Stimulated activated CD8-positive, alpha-beta memory T cell treated with anti-CD3 and anti-CD28 coated beads, Interleukin-4, amount 100 ng/mL, for 24 hours (primary cell): Measurements from ENCODE around the gene ABLIM2.

Experiments
- DNase-seq: peaks from one replicate; pipeline ENCODE4 v3.0.0-alpha.2; 2020; ENCODE audit warnings: low read depth

Gene ABLIM2

DNA sequence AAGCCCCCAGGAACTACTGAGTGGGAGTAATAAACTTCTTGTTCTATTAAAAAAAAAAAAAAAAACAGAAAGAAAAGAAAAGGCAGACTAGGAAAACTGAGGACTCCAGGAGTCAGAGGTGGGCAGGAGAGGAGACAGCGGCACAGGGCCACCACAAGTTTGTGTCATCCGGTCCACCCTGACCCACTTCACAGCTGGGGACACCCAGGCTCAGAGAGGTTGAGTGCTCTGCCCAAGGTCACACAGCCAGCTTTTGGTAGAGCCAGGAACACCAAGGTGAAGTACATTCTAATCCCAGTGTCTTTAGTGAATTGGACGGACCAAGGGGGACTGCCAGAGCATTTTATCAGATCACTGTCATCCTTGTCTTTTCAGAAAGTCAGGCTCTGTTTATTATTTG is 16.4 kb upstream of the ABLIM2 start:
- no peak for DNase-seq

DNA sequence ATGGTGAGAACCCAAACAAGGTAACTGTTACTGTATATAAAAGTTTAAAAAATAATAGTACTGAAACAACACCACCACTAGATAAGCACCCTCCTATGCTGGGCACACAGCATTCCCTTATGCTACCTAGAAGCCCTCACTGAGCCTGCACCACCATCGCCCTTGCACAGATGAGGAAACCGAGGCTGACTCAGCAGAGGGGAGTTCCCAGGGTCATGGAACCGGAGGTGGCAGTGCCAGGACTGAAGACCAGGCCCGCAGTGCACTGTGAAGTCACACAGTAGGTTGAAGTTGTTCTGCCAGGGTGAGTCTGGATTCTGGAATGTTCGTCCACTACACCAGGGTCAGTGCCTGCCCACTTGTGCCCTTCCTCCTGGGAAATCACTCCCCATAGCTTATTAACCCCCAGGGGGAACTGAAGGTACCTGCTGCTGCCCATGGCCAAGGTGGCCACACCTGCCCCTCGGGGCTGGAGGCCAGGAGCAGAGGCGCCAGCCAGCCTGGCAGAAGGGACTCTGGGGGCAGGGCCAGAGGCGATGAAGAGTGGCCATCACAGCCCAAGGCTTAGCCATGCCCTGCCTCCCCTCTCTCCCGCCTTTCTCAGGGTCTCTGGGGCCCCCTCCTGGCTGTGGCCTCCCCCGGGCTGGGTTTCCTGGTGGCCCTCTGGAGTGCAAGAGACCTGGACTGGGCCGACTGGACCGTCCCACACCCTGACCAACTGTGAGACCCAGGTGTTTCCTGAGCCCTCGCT is 15.1 kb upstream of the ABLIM2 start:
- DNase-seq, result no peak

DNA sequence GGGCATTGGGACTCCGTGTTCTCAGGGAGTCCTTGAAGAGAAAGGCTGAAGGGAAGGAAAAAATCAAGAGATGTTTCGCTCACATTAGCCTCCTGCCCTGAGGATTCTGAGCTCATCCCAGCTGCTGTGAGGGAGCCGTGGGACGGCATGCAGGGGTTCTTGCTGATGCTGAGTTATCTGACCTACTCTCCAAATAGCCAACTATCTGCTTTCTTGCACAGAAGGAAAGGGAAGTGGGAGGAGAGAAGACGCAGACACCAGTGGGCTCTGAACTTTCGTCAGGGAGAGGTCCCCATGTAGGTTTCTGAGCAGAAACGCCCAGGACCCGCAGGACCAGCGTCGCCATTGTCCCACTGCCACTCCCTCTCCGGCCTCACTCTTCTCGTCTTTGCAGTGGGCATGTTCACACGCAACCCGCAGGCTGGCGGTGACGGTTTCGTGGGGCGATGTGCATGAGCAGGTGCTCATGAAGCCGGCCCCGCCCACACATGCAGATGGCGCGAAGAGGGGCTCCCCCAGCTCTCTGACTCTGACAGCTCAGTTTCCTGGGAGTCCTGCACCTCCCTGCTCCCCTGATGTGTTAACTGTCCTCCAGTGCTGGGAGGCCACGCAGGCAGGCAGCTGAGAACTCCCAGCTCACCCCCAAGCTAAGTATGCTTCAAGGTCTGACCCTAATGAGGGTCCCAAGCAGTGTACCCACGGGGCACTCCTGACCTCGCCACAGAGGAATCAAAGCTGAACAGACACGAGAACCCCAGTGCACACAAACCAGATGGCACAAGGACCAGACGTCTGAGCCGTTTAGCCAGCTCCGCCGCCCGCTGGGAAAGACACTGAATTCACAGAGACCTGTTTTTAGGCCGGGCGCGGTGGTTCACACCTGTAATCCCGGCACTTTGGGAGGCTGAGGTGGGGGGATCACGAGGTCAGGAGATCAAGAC is 13.6 kb upstream of the ABLIM2 start:
- no peak for DNase-seq

DNA sequence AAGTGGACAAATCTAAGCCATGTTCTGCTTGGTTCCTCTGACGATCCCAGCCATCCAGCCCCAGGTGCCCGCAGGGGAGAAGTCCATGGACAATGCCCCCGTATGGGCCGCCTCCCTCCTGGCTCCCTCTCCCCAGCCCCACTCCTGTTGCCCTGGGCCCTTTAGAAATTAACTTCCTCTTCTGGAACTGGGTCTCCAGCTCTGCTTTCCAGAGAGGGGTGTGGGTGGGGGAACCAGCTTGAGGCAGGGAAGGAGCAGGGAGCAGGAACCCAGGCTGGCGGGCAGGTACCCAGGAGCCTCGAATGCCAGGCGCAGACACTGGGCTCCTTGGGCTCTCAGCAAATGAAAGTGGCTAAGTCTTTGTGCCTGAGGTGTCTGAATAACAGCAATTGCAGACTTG is 12.7 kb upstream of the ABLIM2 start:
- no peak for DNase-seq

DNA sequence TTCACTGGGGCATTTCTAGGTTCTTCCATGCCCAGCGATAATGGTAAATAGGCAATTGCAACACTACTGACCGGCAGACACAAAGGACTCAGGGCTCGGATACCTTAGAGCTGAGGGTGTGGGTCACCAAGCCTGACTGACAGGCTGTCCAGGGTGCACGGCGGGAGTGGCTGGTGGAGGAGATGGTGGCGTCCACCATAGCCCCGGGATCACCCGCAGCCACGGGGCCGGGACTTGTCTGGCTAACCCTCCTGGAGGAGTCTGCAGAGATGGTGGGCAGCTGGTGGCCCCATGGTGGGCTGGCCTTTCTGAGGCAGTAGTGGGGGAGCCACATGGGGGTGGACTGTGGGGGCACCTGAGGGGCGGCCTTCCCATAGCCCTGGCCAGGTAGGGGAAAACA is 11.7 kb upstream of the ABLIM2 start:
- DNase-seq, result no peak

DNA sequence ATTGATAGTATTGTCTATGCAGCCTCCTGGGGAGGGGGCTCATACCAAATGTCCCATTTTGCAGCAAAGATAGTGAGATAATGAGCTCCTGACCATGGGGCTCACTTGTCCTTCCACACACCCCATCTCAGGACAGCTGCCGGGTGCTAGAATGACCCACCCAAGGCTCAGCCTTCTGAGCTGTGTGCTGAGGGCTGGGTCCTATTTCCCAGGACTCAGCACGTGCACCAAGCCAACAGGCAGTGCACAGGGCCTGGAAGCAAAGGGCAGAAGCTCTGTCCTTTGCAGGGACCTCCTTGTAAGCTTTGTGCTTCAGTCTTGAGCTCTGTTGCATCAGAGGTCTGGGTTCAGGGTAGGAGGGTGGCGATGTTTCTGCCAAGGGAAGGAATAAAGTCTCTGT is 11.2 kb upstream of the ABLIM2 start:
- DNase-seq, result no peak

DNA sequence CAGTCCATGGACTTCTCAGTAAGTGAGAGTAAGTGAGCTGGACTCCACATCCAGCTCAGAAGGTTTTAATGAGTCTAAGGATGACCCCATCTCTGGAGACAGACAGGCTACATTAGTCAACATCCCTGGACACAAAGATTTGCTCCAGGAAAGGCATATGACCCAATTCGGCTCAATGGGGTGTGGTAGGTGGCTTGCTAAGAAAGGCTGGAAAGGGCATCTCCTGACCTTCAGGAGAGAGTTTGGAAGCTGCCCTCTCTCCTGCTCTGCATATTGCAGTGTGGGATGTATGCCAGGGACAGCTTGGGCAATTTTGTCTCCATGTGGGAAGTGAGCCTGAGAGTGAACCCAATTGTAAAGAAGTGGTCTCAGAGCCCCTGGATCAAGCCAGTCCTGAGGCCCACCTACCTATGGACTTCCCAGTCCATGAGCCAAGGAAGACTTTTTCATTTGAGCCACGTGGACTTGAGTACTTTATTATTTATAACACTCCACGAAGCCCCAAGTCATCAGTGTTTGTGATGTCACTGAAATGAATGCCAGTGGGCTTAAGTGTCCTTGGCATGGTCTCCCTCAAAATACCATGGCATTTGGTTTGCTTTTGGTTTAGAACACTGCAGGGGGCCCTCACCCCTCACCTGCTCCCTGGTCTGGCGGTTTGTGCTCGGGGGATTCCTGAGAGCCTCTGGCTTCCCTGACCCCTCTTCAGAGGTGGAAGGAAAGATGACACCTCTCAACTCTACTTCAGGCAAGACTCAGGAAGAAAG is 10.4 kb upstream of the ABLIM2 start:
- DNase-seq, result no peak

DNA sequence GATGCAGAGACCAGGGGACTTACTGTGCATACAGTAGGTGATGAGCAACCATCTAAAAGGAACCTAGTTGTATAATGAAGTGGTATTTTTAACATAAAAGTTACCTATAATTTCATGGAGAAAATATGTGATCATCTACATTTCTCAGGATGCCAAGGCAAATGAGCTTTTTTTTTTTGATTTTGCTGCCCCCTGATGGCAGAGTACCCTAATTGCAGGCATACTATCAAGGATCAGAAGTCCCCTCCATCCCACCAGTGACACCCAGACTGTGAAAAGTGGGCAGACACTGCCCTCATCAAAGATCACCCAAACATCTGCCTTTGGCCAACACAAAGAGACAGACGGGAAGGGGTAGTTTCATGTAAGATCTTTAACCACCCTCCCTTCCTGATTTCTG is 9.6 kb upstream of the ABLIM2 start:
- no peak for DNase-seq

DNA sequence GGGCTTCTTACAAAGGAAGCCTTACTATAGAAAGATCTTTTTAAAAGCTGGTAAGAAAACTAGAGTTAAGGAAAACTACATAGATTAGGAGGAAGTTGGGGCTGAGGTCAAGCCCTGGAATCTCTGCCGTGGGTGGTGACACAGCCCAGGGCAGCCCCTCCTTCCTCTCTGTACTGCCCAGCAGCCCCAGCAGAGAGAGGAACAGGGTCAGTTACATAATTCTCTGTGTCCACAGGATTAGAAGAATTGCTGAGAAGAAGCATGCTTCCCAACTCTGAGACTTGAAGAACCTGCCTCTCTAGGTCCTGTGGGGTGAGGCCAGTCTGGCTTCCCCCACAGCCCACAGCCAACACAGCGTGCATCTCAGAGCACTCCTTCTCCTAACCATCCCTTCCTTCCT is 9.2 kb upstream of the ABLIM2 start:
- no peak for DNase-seq

DNA sequence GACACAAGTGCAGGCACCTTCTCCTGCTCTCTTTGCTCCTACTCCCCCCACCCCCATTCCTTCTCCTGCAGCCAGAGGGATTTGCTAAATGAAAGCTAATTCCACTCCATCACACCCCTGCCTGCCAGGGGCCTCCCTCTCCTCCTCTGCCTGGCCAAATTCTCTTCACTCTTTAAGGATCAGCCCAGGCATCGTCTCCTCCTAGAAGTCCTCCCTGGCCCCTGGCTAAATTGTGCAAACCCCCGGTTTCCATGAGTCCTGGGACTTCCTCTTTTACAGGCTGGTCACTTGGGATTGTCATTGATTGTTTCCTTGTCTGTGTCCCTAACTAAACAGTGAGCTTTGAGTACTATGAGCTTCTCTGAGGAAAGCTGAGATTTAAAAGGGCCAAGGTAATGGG is 8.7 kb upstream of the ABLIM2 start:
- DNase-seq, result no peak

DNA sequence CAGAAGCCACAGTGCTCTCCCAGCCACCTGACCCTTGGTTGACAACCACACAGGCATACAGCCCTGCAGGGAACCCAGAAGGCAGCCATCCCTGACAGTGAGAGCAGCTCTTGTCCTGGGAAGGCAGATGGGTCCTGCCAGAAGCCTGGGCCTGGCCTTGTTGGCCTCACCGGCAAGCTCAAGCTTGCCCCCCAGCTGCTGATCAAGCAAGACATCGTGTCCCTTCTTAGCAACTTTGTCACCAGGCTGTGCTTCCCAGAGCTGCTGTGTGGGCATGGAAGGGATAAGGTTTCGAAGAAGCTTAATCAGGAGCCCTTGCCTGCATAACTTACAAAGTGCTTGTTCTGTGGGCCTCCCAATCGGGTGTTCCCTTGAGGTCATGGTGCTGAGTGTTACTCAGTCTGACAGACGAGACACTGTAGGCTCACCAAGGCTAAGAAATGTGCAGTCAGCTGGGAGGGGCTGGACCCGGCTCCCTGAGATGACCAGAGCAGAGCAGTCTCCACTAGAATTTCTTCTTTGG is 6.8 kb upstream of the ABLIM2 start:
- no peak for DNase-seq

DNA sequence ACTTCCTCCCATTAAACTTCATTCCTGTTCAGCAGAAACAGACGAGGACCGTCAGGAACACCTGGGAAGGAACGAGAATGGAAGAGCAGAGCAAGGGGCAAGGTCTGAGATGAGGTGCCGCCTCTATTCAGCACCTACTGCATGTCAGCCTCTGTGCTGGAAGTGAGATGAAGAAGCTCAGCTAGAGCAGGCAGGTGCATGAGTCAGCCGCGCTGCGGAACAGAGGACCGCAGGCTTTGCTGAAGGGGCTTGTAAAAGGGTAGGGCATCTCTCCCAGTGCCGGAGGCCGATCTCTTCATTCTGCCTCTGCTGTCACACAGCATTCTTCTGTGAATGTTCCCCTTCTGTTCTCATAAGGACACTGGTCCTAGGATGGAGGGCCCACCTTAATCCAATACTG is 6.1 kb upstream of the ABLIM2 start:
- no peak for DNase-seq

DNA sequence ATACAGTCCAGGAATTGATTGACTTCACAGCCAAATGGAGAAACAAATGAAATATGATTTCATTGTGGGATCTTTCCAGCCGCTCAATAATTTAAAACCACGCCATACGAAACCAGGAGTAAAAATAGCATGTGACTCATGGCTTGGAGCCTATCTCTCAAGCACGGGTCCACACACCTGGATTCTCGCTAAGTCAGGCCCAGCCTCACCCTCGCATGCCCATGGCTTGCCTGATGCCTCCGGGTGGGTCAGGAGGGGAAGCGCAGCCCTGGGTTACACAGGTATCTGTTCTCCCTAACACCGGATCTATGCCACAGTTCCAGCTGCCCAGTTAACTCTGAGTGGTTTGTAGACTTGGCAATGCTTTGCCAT is 5.6 kb upstream of the ABLIM2 start:
- no peak for DNase-seq

DNA sequence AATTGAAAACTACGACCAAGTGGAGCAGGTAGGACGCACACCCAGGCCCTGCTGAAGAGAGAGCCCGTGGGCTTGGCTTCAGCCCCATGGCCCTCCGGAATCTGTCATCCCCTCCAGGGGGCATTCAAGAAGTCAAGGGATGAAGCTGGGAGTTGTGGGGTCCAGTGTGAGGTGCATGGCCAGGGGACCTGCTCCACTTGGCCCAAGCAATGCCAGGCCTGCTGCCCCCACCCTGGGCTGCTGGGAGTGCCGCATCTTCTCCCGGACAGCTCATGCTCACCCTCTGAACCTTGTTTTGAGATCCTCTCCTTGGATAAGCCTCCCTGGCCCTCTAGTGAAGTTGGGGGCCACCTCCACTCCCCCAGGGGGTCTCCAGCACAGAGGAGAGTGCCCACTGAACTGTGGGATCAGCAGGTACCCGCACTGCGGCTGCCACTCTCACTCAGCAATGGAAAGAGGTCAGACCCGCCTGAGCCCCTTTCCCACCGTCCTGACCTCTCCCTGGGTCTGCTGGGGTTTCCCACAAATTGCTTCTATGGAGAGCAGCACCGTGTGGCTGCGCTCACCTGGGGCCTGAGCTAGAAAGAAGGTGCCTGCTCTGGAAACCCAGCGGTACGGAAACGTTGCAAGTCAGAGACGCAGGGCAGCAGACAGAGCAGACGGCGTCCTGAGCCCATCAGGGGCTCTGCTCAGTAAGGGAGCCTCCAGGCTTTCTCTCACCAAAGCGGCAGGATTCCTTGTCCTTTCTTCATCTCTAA is 5.0 kb upstream of the ABLIM2 start:
- no peak for DNase-seq

DNA sequence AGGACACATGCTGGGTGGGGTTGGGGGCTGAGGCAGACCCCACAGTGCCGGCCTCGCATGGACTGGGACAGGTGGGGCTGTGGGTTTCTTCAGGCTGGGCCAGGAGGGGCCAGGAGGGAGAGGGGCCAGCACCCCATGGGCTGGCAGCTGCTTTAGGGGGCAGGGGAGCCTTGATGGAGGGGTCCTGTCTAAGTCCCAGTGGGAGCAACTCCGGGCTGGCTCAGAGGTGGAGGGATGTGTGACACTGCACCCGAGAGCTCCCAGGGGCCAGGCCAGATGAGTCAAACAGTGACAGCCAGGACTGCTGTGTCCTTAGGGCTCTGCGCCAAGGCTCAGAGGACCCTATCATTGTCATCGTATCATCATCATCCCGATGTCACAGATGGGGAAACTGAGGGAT is 4.4 kb upstream of the ABLIM2 start:
- DNase-seq, result no peak

DNA sequence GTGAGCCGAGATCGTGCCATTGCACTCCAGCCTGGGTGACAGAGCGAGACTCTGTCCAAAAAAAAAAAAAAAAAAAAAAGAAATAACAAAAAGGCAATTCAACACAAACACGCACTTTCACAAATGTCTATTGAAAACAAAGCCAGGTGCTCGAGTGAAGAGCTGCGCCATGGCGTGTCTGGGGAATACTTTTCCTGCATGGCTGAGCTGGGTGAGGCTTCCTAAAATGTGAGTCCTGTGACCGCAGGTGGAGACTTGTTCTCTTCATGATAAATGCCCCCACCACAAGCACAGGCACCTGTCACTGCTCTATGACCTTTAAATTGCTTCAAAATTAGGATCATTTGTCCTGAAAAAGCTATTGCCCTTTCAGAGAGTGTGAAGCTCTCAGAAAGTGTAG is 4.0 kb upstream of the ABLIM2 start:
- no peak for DNase-seq

DNA sequence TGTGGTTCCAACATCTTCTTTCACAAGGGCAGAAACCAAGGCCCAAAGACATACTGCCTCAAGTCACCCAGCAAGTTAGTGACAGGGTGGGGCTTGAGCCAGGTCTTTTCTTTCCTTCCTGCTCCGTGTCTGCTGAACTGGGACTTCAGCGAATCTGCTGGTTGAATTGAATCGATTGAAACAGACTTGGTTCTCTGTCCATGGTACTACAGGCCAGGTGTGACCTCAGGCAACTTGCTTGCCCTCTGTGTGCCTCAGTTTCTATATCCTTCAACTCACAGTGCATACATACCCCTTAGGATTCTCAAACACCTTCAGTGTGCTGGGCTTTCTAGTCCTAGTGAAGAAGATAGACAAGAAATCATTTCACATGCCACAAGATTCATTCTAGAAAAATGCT is 2.0 kb upstream of the ABLIM2 start:
- no peak for DNase-seq

DNA sequence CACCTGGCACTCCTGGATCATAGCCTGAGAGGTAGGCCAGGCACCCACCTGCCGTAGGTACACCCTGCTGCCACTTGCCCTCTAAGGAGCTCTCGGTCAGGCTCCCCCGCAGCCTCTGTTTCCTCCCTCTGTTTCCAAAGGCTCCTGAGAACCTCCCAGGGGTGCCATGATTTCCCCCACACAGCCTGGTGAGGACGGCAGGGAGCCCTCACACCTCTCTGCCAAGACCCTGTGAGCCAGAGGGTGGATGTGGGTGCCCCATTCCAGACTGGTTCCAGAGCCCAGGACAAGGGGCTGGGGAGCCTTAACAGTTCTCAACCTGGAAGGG is 1.6 kb upstream of the ABLIM2 start:
- DNase-seq, result no peak

DNA sequence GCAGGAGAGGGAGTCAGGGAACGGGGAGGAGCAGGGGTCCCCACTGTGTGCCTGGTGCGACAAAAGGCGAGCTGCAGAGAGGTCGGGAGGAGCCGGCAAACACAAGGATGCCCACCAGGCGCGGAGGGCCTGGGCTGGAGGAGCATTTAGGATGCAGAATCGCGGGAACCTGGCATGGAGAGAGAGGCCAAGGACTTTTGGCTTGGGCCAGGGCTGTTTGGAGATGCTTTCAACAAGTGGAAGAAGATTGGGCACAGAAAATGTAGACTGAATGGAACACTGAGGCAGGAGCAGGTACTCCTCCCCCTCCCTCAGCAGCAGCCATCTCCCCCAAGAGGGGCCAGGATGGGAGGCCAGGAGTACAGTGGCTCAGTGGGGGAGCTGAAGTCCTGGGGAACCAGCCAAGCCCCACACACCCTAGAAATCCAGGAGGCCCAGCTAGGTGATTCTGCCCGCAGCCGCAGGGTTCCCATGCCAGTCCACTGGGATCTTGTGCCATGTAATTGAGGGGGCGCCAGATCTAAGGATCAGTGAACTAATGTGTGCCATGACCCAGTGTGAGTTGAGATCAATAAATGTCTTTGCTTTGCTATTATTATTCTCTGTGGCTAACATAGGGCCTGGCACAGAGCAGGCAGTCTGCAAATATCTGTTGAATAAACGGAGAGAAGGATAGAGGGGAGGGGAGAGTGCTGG is 1.1 kb upstream of the ABLIM2 start:
- DNase-seq, result no peak

DNA sequence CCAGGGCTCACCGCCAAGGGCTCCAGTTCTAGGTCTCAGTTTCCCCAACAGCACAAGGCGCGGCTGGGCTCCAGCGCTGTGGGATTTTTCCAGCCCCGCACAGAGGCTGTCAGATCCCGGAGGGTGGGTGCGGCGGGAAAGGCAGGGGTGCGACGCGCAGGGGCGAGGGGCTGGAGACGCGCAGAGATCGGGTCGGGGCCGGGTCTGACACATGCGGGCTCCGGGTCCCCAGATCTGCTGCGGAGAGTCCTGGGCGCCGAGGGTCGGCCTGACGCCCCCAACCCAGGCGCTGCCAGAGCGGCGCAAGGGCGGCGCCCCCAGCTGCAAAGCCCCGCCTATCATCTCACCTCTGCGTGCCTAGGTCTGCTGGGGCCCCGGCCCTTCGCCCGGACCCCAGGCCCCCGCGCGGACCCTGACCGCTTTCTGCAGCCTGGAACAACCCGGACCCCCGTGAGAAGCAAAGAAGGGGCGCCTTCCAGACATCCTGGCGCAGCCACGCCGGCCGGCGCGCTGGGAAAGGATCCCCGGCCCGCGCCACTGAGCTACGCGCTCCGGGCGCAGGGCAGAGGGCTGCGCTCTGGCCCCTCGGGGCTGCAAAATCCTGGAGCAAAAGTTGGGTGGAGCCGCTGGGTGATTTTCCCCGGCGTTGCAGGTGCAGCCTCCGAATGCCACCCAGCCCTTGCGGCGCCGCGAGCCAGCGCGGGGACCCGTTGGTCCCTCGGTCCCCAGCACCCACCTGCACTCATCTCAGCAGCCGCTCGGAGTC is 486 bp downstream of the ABLIM2 start:
- no peak for DNase-seq

DNA sequence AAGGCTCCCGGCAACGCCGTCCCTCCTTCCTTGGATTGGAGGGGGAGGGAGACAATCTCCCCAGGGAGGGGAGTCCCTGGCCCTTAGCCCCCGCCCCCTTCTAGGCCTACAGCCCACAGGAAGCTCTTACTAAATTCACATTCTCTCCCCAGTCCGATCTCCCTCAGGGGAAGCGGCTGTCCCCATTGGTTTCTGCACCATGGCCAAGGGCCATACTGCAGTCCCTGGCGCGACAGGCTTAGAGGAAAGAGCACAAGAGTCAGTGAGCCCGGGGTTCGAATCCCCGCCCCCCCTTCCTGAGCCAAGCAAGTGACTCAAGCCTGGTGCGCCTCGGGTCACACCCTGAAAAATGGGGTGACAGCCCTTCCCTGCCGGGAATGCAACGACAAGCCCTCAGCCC is 1.1 kb downstream of the ABLIM2 start:
- no peak for DNase-seq
